ENCODE results near the gene ICA1.
"Not testable (repeated sequence)": the region's sequence is repeated elsewhere in the genome, so short reads cannot be mapped to it uniquely, and the experiment has no call there.

The ICA1 gene

GRCh38 chr7:8089036-8089780 lies 172.8 kb downstream of the ICA1 start:
- DNase-seq, result no peak

DNA sequence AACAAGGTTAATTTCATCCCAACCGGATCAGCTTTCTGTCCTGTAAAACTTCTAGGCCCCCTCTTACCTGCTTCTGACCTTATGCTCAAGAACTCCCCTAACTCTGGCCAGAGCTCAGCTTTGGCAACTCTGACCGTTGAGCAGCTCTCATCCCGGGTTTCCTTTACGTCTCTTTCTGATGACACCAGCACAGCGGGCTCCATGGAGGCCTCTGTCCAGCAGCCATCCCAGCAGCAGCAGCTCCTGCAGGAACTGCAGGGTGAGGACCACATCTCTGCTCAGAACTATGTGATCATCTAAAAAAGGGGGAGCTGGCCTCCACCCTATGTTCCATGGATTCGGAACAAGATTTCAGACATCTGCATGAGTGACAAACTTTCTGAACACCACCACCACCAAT lies 175.7 kb downstream of the ICA1 start:
- DNase-seq, result no peak

GRCh38 chr7:8085420-8085819 lies 176.5 kb downstream of the ICA1 start:
- DNase-seq, result no peak

DNA sequence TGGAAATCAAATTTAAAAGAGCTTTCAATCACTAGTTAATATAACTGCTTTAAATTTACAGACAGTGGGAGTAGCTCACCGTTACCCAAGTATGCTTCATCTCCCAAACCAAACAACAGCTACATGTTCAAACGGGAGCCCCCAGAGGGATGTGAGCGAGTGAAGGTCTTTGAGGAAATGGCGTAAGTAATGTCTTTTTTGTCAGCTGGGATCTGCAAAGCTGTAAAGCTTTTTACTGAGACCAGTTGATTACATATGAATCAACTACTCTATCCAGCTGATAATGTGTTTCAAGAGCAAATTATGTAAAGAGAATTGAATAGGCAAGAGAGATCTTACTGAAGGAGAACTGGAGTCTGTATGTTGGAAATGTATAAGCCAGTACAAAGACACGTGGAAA lies 177.1 kb downstream of the ICA1 start:
- peak; percentile 33 for DNase-seq

GRCh38 chr7:8082762-8083161 lies 179.2 kb downstream of the ICA1 start:
- no peak for DNase-seq

- no peak for DNase-seq
These were observed 183.5 kb downstream of the ICA1 start for GRCh38 chr7:8078418-8078817.

- no peak for DNase-seq
These were observed 191.4 kb downstream of the ICA1 start for GRCh38 chr7:8070451-8071180.

- no peak for DNase-seq
These were observed 192.9 kb downstream of the ICA1 start for GRCh38 chr7:8068892-8069686.

DNA sequence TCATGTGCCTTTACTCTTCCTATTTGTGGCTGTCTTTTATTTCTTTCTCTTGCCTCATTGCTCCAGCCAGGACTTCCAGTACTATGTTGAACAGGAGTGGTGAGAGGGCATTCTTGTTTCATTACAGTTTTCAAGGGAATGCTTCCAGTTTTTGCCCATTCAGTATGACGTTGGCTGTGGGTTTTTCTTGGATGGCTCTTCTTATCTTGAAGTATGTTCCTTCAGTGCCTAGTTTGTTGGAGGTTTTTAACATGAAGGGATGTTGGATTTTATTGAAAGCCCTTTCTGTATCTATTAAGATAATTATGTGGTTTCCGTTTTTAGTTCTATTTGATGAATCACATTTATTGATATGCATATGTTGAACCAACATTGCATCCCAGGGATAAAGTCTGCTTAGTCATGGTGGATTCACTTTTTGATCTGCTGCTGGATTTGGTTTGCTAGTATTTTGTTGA lies 196.6 kb downstream of the ICA1 start:
- no peak for DNase-seq

DNA sequence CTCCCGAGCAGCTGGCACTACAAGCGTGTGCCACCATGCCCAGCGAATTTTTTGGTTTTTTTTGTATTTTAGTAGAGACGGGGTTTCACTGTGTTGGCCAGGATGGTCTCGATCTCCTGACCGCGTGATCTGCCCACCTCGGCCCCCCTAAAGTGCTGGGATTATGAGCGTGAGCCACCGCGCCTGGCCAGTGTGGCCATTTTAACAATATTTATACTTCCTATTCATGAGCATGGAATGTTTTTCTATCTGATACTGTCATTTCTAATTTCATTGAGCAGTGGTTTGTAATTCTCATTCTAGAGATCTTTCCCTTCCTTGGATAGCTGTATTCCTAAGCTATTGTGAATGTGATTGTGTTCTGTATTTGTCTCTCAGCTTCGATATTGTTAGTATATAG lies 197.1 kb downstream of the ICA1 start:
- no peak for DNase-seq

GRCh38 chr7:8063706-8064297 lies 198.2 kb downstream of the ICA1 start:
- DNase-seq, result no peak

- DNase-seq, result not testable (repeated sequence)
These were observed 198.7 kb downstream of the ICA1 start for GRCh38 chr7:8063300-8063699.

Measured in eye (tissue), 1 donor.